ENCODE data around the gene CHDH. TPM values are rescaled to one million over a fixed set of nuclear protein-coding genes. Genes with fewer than 3 reads are reported as not detected.

CHDH gene
- total RNA-seq, 2 experiments from 2014 or later = 0.31 to 0.60 TPM

DNA sequence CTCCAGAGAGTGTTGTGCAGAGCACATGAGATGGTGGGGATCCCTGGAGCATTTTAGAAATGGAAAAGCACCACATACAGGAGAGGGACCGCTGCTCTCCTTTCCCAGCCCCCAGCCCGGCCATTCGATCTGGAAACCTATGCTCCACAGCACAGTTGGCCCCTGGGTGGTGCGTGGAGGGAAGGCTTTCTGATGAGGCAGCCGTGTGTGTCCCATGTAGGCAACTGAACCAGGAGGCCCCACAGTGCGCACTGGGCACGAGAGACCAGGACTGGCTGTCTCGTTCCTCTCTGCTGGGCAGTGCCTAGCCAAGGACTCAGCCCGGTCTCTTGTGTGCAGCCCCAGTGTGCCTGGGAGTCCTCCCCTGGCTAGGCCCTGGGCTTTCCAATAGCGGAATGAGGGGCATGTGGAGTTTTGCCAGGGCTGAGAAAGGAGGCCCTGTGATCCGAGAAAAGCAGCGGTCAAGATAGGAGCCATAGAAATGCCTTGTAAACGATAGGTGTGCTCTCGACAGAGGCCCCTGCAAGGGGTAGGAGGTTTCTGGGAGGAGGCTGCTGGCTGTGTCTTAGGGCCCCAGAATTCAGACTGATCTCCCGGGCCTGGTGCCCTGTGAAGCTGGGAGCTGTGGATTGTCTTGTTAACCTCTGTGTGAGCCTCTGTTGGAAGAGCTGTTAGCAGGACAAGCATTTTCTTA, 39.0 kb downstream of the CHDH start:
- H3K4me3 ChIP-seq (ENCODE audit: low read length) = no peak overlapping the region
- POLR2A ChIA-PET = no interaction called here
- CTCF ChIA-PET = no interaction called here
- no peak for TF ChIP-seq CTCF (IDR thresholded peaks at IDR 0.05)
- Mint-ChIP-seq H3K27ac (no peak overlapping the region), H3K27me3 (peaks cover 10% of the 10 kb centered on the region), H3K4me3 (no peak overlapping the region), H3K4me1 (ENCODE audit: low read depth) (no peaks in the 10 kb centered on the region), H3K9me3 (no peaks in the 10 kb centered on the region), H3K36me3 (ENCODE audit: low read depth) (no peaks in the 10 kb centered on the region)
- H3K9me3 ChIP-seq (ENCODE audit: control insufficient read depth in 1 of 2, insufficient read depth in 1 of 2, low read length in 2 of 2) = no peaks in the 10 kb centered on the region
- no peak for DNase-seq
- ATAC-seq (ENCODE audit: poor library complexity) = no peak
- H3K27me3 ChIP-seq (ENCODE audit: control insufficient read depth in 1 of 2, insufficient read depth in 2 of 2, low read length in 2 of 2) = no peaks in the 10 kb centered on the region
- intact Hi-C loops (cut with DNase I, micrococcal nuclease) = no loop called here
- H3K27ac ChIP-seq (ENCODE audit: low read depth in 1 of 2, low read length in 2 of 2) = no peak overlapping the region
- no peaks in the 10 kb centered on the region for H3K36me3 ChIP-seq (ENCODE audit: insufficient read depth, low read length)
- no peaks in the 10 kb centered on the region for H3K4me1 ChIP-seq (ENCODE audit: insufficient read depth, low read length)

DNA sequence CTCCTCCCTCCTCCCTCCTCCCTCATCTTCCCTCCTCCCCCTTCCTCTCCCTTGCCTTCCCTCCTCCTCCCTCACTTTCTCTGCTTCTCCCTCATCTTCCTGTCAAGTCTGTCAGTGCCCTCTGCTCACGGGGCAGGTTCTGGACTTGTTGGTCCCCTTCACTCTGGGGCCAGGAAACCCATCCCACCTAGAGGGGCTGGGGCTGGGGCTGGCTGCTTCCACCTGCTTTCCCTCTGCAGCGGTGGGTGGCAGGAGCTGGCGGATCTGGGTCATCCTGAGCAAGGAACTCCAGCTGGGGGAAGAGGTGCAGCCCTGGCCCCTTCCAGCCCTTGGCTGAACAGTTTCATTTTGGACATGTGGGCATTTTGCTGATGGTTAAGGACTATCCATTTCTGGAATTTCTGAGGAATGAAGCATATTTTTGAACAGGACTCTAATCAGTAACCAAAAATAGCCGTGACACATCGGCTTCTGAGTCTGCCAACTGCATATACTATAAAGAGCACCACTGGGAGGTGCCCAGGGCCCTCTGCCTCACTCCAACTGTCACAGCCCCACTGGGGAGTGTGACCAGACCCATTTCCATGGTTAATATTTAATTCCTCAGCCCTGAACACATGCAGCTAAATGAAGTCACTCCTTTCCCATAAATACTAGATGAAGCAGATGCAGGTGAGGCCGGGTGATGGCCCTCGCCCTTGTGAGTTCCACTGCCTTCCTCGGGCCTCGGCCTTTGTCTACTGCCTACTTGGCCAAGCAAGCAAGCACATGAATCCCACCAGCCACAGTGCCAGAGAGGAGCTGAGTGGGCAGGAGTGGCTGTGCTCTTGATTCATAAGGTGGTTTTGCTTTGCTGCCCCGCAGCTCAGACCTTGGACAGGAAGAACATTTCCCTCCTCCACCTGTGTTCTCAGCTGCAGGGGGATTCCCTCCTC, 39.8 kb downstream of the CHDH start:
- POLR2A ChIA-PET = no interaction called here
- Mint-ChIP-seq H3K27ac (no peak overlapping the region), H3K27me3 (peaks cover 10% of the 10 kb centered on the region), H3K9me3 (no peaks in the 10 kb centered on the region), H3K4me3 (no peak overlapping the region), H3K4me1 (ENCODE audit: low read depth) (no peaks in the 10 kb centered on the region), H3K36me3 (ENCODE audit: low read depth) (no peaks in the 10 kb centered on the region)
- Histone ChIP-seq H3K4me3 (ENCODE audit: low read length) (no peak overlapping the region), H3K36me3 (ENCODE audit: insufficient read depth, low read length) (no peaks in the 10 kb centered on the region), H3K27me3 (ENCODE audit: control insufficient read depth in 1 of 2, insufficient read depth in 2 of 2, low read length in 2 of 2) (no peaks in the 10 kb centered on the region), H3K4me1 (ENCODE audit: insufficient read depth, low read length) (no peaks in the 10 kb centered on the region), H3K9me3 (ENCODE audit: control insufficient read depth in 1 of 2, insufficient read depth in 1 of 2, low read length in 2 of 2) (no peaks in the 10 kb centered on the region), H3K27ac (ENCODE audit: low read depth in 1 of 2, low read length in 2 of 2) (no peak overlapping the region)
- ATAC-seq (ENCODE audit: poor library complexity) (no peak), DNase-seq (no peak)
- intact Hi-C loops (cut with DNase I, micrococcal nuclease) = no loop called here
- TF ChIP-seq CTCF (IDR thresholded peaks at IDR 0.05) = no peak
- CTCF ChIA-PET = no interaction called here

GRCh38 chr3:53805463-53806159, 40.6 kb downstream of the CHDH start:
- H3K4me3 Mint-ChIP-seq = no peak overlapping the region
- ChIA-PET CTCF (no interaction called here), POLR2A (no interaction called here)
- DNase-seq (no peak), ATAC-seq (ENCODE audit: poor library complexity) (no peak)
- TF ChIP-seq CTCF (IDR thresholded peaks at IDR 0.05) = no peak
- H3K36me3 Mint-ChIP-seq (ENCODE audit: low read depth) = no peaks in the 10 kb centered on the region
- Histone ChIP-seq H3K4me1 (ENCODE audit: insufficient read depth, low read length) (no peaks in the 10 kb centered on the region), H3K27me3 (ENCODE audit: control insufficient read depth in 1 of 2, insufficient read depth in 2 of 2, low read length in 2 of 2) (no peaks in the 10 kb centered on the region), H3K36me3 (ENCODE audit: insufficient read depth, low read length) (no peaks in the 10 kb centered on the region), H3K27ac (ENCODE audit: low read depth in 1 of 2, low read length in 2 of 2) (no peak overlapping the region), H3K9me3 (ENCODE audit: control insufficient read depth in 1 of 2, insufficient read depth in 1 of 2, low read length in 2 of 2) (no peaks in the 10 kb centered on the region), H3K4me3 (ENCODE audit: low read length) (no peak overlapping the region)
- no peaks in the 10 kb centered on the region for H3K9me3 Mint-ChIP-seq
- no peaks in the 10 kb centered on the region for H3K4me1 Mint-ChIP-seq (ENCODE audit: low read depth)
- no peak overlapping the region for H3K27ac Mint-ChIP-seq
- peaks cover 14% of the 10 kb centered on the region for H3K27me3 Mint-ChIP-seq
- intact Hi-C loops (cut with DNase I, micrococcal nuclease) = no loop called here

All from CD4-positive, alpha-beta T cell (primary cell).